Measurements from ENCODE around the gene RAPSN.

RAPSN gene

GRCh38 chr11:47403571-47403970 is 45.4 kb downstream of the RAPSN start:
- Histone ChIP-seq H3K4me3 (replicated peaks; ENCODE audit: low read depth, low read length) (no peak overlapping the region), H3K27me3 (replicated peaks; ENCODE audit: control insufficient read depth, insufficient read depth, low read length) (no peaks in the 10 kb centered on the region), H3K36me3 (ENCODE audit: control insufficient read depth, insufficient read depth, low read length) (no peaks in the 10 kb centered on the region)
- DNase-seq (ENCODE audit: extremely low read depth, insufficient read length), result no peak
- TF ChIP-seq CTCF (IDR thresholded peaks at IDR 0.05; ENCODE audit: insufficient read depth, low read length, poor library complexity, severe bottlenecking), result no peak

GRCh38 chr11:47403135-47403534 is 45.8 kb downstream of the RAPSN start:
- no peak for DNase-seq (ENCODE audit: extremely low read depth, insufficient read length)
- TF ChIP-seq CTCF (IDR thresholded peaks at IDR 0.05; ENCODE audit: insufficient read depth, low read length, poor library complexity, severe bottlenecking), result no peak
- H3K27me3 ChIP-seq (replicated peaks; ENCODE audit: control insufficient read depth, insufficient read depth, low read length), result no peaks in the 10 kb centered on the region
- H3K36me3 ChIP-seq (ENCODE audit: control insufficient read depth, insufficient read depth, low read length), result no peaks in the 10 kb centered on the region
- H3K4me3 ChIP-seq (replicated peaks; ENCODE audit: low read depth, low read length), result no peak overlapping the region

GRCh38 chr11:47400768-47401279 is 48.1 kb downstream of the RAPSN start:
- Histone ChIP-seq H3K36me3 (ENCODE audit: control insufficient read depth, insufficient read depth, low read length) (no peaks in the 10 kb centered on the region), H3K4me3 (replicated peaks; ENCODE audit: low read depth, low read length) (peak overlapping the region; percentile 74), H3K27me3 (replicated peaks; ENCODE audit: control insufficient read depth, insufficient read depth, low read length) (no peaks in the 10 kb centered on the region)
- no peak for DNase-seq (ENCODE audit: extremely low read depth, insufficient read length)
- TF ChIP-seq CTCF (IDR thresholded peaks at IDR 0.05; ENCODE audit: insufficient read depth, low read length, poor library complexity, severe bottlenecking), result no peak

GRCh38 chr11:47399860-47400767 is 48.8 kb downstream of the RAPSN start:
- peak; percentile 73 for DNase-seq (ENCODE audit: extremely low read depth, insufficient read length)
- Histone ChIP-seq H3K4me3 (replicated peaks; ENCODE audit: low read depth, low read length) (peak overlapping the region; percentile 74), H3K27me3 (replicated peaks; ENCODE audit: control insufficient read depth, insufficient read depth, low read length) (no peaks in the 10 kb centered on the region), H3K36me3 (ENCODE audit: control insufficient read depth, insufficient read depth, low read length) (no peaks in the 10 kb centered on the region)
- TF ChIP-seq CTCF (IDR thresholded peaks at IDR 0.05; ENCODE audit: insufficient read depth, low read length, poor library complexity, severe bottlenecking), result no peak

- DNase-seq (ENCODE audit: extremely low read depth, insufficient read length), result no peak
- Histone ChIP-seq H3K27me3 (replicated peaks; ENCODE audit: control insufficient read depth, insufficient read depth, low read length) (no peaks in the 10 kb centered on the region), H3K4me3 (replicated peaks; ENCODE audit: low read depth, low read length) (no peak overlapping the region), H3K36me3 (ENCODE audit: control insufficient read depth, insufficient read depth, low read length) (no peaks in the 10 kb centered on the region)
- no peak for TF ChIP-seq CTCF (IDR thresholded peaks at IDR 0.05; ENCODE audit: insufficient read depth, low read length, poor library complexity, severe bottlenecking)
Observed at GRCh38 chr11:47398551-47398950, 50.4 kb downstream of the RAPSN start.

Measured in GM06990 (cell line).